ENCODE data around the gene COL7A1.

The COL7A1 gene

DNA sequence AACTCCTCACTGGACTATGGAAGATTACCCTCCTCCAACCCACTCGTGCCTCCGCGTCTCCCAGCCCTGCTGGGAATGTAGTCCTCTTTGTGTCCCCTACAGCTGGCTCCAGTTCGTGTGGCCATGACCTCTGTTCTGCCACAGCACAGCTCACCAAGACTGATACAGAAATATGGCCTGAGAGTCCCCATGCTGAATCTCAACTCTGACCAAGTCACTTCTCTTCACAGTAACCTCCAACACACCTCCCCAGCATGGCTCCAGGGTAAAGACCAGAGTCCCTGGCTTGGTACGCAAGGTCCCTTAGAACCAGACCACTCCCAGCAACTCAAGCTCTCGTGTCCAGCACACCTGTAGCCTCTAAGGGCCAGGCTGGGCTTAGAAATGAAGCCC, 2.3 kb upstream of the COL7A1 start:
- H2AFZ ChIP-seq (ENCODE audit: low read length), result no peak overlapping the region
- no peak for TF ChIP-seq EZH2phosphoT487 (IDR thresholded peaks at IDR 0.05; ENCODE audit: borderline replicate concordance)
- TF ChIP-seq, protein P1, sequence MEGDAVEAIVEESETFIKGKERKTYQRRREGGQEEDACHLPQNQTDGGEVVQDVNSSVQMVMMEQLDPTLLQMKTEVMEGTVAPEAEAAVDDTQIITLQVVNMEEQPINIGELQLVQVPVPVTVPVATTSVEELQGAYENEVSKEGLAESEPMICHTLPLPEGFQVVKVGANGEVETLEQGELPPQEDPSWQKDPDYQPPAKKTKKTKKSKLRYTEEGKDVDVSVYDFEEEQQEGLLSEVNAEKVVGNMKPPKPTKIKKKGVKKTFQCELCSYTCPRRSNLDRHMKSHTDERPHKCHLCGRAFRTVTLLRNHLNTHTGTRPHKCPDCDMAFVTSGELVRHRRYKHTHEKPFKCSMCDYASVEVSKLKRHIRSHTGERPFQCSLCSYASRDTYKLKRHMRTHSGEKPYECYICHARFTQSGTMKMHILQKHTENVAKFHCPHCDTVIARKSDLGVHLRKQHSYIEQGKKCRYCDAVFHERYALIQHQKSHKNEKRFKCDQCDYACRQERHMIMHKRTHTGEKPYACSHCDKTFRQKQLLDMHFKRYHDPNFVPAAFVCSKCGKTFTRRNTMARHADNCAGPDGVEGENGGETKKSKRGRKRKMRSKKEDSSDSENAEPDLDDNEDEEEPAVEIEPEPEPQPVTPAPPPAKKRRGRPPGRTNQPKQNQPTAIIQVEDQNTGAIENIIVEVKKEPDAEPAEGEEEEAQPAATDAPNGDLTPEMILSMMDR (conservative IDR thresholded peaks at IDR 0.05; ENCODE audit: low read length), result no peak
- no peaks in the 10 kb centered on the region for H3K9me3 ChIP-seq (ENCODE audit: insufficient read depth, low read depth, low read length)
- no peaks in the 10 kb centered on the region for H3K27me3 ChIP-seq (ENCODE audit: insufficient read depth, low read length, poor library complexity, severe bottlenecking)
- H3K4me1 ChIP-seq (ENCODE audit: insufficient read depth, low read length, poor library complexity, severe bottlenecking), result no peaks in the 10 kb centered on the region
- H3K4me2 ChIP-seq (ENCODE audit: low read depth, low read length, poor library complexity, severe bottlenecking), result no peak overlapping the region
- H3K9me2 ChIP-seq (replicated peaks; ENCODE audit: low read depth, low read length), result no peaks in the 10 kb centered on the region
- no peaks in the 10 kb centered on the region for H3F3A ChIP-seq (ENCODE audit: low read depth)
- peaks cover 41% of the 10 kb centered on the region; the same call in 1 of the 2 replicates for H3K36me3 ChIP-seq (ENCODE audit: insufficient read depth, low read length)
- no peak overlapping the region for H3K9ac ChIP-seq (ENCODE audit: low read depth, low read length, poor library complexity, severe bottlenecking)
- H4K20me1 ChIP-seq (ENCODE audit: insufficient read depth, low read length, poor library complexity, severe bottlenecking), result no peaks in the 10 kb centered on the region
- no peak overlapping the region for H3K4me3 ChIP-seq (ENCODE audit: low read length, poor library complexity, severe bottlenecking)
- H3K79me2 ChIP-seq (ENCODE audit: insufficient read depth, low read length), result no peaks in the 10 kb centered on the region

DNA sequence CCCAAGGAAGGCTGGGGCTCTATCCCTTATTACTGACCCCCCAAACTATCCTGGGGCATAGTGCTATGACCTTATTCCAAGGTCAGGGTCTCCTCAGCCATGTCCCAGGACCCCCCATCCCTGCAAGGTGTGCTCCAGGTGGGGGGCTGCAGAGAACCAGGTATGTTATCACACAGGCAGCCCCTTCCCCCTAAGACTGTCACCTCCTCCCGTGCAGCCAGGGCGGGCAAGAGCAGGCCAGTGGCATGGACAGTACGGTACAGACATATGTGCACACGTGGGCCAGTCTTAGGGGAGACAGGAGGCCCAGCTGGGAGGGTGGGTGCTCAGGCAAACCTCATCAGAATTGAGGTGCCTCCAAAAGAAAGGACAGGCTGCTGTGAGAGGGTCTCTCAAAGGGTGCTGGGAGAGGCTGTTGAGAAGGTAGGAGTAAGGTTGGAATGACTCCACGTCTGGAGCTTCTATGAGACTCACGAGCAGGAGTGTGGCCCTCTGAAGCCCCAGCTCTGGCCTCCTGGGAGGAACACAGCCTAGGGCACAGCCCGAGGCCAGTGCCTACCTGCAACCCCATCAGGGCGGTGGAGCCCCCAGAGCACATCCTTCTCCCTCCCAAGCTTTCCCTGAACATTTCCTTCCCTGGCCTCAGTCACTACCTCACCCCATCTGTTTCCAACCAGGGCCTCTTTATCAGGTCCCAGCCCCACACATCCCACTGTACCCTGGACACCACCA, 1.7 kb upstream of the COL7A1 start:
- no peaks in the 10 kb centered on the region for H3K9me2 ChIP-seq (replicated peaks; ENCODE audit: low read depth, low read length)
- H4K20me1 ChIP-seq (ENCODE audit: insufficient read depth, low read length, poor library complexity, severe bottlenecking), result no peaks in the 10 kb centered on the region
- H3K27me3 ChIP-seq (ENCODE audit: insufficient read depth, low read length, poor library complexity, severe bottlenecking), result no peaks in the 10 kb centered on the region
- no peaks in the 10 kb centered on the region for H3K4me1 ChIP-seq (ENCODE audit: insufficient read depth, low read length, poor library complexity, severe bottlenecking)
- no peaks in the 10 kb centered on the region for H3K79me2 ChIP-seq (ENCODE audit: insufficient read depth, low read length)
- TF ChIP-seq, protein P1 (conservative IDR thresholded peaks at IDR 0.05; ENCODE audit: low read length), result no peak
- TF ChIP-seq EZH2phosphoT487 (IDR thresholded peaks at IDR 0.05; ENCODE audit: borderline replicate concordance), result no peak
- no peak overlapping the region for H2AFZ ChIP-seq (ENCODE audit: low read length)
- H3K36me3 ChIP-seq (ENCODE audit: insufficient read depth, low read length), result peaks cover 38% of the 10 kb centered on the region; the same call in 1 of the 2 replicates
- H3K9ac ChIP-seq (ENCODE audit: low read depth, low read length, poor library complexity, severe bottlenecking), result no peak overlapping the region
- no peak overlapping the region for H3K4me2 ChIP-seq (ENCODE audit: low read depth, low read length, poor library complexity, severe bottlenecking)
- H3K9me3 ChIP-seq (ENCODE audit: insufficient read depth, low read depth, low read length), result no peaks in the 10 kb centered on the region
- no peaks in the 10 kb centered on the region for H3F3A ChIP-seq (ENCODE audit: low read depth)
- no peak overlapping the region for H3K4me3 ChIP-seq (ENCODE audit: low read length, poor library complexity, severe bottlenecking)

DNA sequence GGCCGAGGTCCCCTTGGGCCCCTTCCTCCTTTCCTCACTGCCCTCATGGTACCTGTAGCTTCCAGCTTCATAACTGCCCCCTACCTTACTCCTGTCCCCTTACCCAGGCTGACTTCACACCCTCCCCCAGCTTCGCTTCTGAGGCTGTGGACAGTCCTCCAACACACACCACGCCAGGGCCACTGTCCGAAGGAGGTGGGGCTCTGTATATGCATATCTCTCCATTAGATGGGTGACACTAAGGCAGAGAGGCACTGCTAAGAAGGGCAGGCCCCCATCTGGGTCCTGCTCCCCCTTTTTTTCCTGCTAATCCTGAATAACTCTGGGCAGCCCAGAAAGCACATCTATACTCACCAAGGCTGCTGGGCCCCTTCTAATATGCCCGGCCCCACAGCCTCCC, 1.0 kb upstream of the COL7A1 start:
- H3K36me3 ChIP-seq (ENCODE audit: insufficient read depth, low read length), result peaks cover 31% of the 10 kb centered on the region; the same call in 1 of the 2 replicates
- H3K9ac ChIP-seq (ENCODE audit: low read depth, low read length, poor library complexity, severe bottlenecking), result no peak overlapping the region
- no peaks in the 10 kb centered on the region for H3F3A ChIP-seq (ENCODE audit: low read depth)
- H3K4me1 ChIP-seq (ENCODE audit: insufficient read depth, low read length, poor library complexity, severe bottlenecking), result no peaks in the 10 kb centered on the region
- no peaks in the 10 kb centered on the region for H3K9me3 ChIP-seq (ENCODE audit: insufficient read depth, low read depth, low read length)
- H3K27me3 ChIP-seq (ENCODE audit: insufficient read depth, low read length, poor library complexity, severe bottlenecking), result no peaks in the 10 kb centered on the region
- H4K20me1 ChIP-seq (ENCODE audit: insufficient read depth, low read length, poor library complexity, severe bottlenecking), result no peaks in the 10 kb centered on the region
- TF ChIP-seq, protein P1 (conservative IDR thresholded peaks at IDR 0.05; ENCODE audit: low read length), result no peak
- no peak for TF ChIP-seq EZH2phosphoT487 (IDR thresholded peaks at IDR 0.05; ENCODE audit: borderline replicate concordance)
- H3K4me2 ChIP-seq (ENCODE audit: low read depth, low read length, poor library complexity, severe bottlenecking), result no peak overlapping the region
- H2AFZ ChIP-seq (ENCODE audit: low read length), result no peak overlapping the region
- H3K79me2 ChIP-seq (ENCODE audit: insufficient read depth, low read length), result no peaks in the 10 kb centered on the region
- no peak overlapping the region for H3K4me3 ChIP-seq (ENCODE audit: low read length, poor library complexity, severe bottlenecking)
- no peaks in the 10 kb centered on the region for H3K9me2 ChIP-seq (replicated peaks; ENCODE audit: low read depth, low read length)
